H1 (cell line): ENCODE measurements around the gene EDC3.

ENCODE experiments used
- CEBPB ChIP-seq: IDR thresholded peaks from 2 replicates; pipeline ENCODE4 v1.6.1; 2012; ENCODE audit warnings: low read depth, low read length
- EGR1 ChIP-seq: IDR thresholded peaks from 2 replicates; pipeline ENCODE4 v1.6.1; 2011; ENCODE audit warnings: low read depth, low read length, borderline replicate concordance
- EZH2 ChIP-seq: fragments of 200-600 bp; sonication (generic); IDR thresholded peaks from 2 replicates; pipeline ENCODE4 v1.7.1; 2012; ENCODE audit warnings: low read depth, mild to moderate bottlenecking, moderate library complexity, low read length, inconsistent platforms; ENCODE audit not compliant: severe bottlenecking
- JUN ChIP-seq: IDR thresholded peaks from 2 replicates; pipeline ENCODE4 v1.6.1; 2011; ENCODE audit warnings: low read depth, mild to moderate bottlenecking, improper control_type of control experiment, low read length
- JUND ChIP-seq: IDR thresholded peaks from 2 replicates; pipeline ENCODE4 v1.6.1; 2011; ENCODE audit warnings: mild to moderate bottlenecking, improper control_type of control experiment, low read length
- PHF8 ChIP-seq: fragments of 200-600 bp; sonication (generic); conservative IDR thresholded peaks from 2 replicates; pipeline ENCODE4 v1.7.1; 2012; ENCODE audit warnings: low read depth, mild to moderate bottlenecking, inconsistent platforms, low read length, moderate library complexity
- POLR2A ChIP-seq, 2 experiments: IDR thresholded peaks; 1 replicate in 1 of 2; 2 replicates in 1 of 2; pipeline ENCODE4 v1.6.1; 2011; ENCODE audit warnings: low read depth in 2 of 2, low read length in 2 of 2, mild to moderate bottlenecking in 2 of 2; ENCODE audit errors: control extremely low read depth in 1 of 2
- POLR2AphosphoS5 ChIP-seq: IDR thresholded peaks from 2 replicates; pipeline ENCODE4 v1.6.1; 2011; ENCODE audit warnings: low read depth, low read length
- TAF7 ChIP-seq: optimal IDR thresholded peaks from 2 replicates; pipeline ENCODE3; 2011; ENCODE audit warnings: low read depth, mild to moderate bottlenecking, inconsistent platforms, low read length, moderate library complexity, borderline replicate concordance
- TEAD4 ChIP-seq: IDR thresholded peaks from 2 replicates; pipeline ENCODE4 v1.6.1; 2012; ENCODE audit warnings: low read depth, low read length, inconsistent platforms, mixed read lengths
- TF ChIP-seq, protein P1 (sequence below), 3 experiments: IDR thresholded peaks; 1 replicate in 2 of 3; 2 replicates in 1 of 3; pipeline versions ENCODE4 v1.5.1 to v1.6.1; 2011; ENCODE audit warnings: low read length in 3 of 3, mild to moderate bottlenecking in 3 of 3, inconsistent platforms in 2 of 3, low read depth in 1 of 3, moderate library complexity in 1 of 3; ENCODE audit not compliant: insufficient read depth in 1 of 3; ENCODE audit errors: control extremely low read depth in 1 of 3
- TF ChIP-seq, protein P2 (sequence below): IDR thresholded peaks from 2 replicates; pipeline ENCODE4 v1.6.1; 2012; ENCODE audit warnings: inconsistent platforms

DNA sequence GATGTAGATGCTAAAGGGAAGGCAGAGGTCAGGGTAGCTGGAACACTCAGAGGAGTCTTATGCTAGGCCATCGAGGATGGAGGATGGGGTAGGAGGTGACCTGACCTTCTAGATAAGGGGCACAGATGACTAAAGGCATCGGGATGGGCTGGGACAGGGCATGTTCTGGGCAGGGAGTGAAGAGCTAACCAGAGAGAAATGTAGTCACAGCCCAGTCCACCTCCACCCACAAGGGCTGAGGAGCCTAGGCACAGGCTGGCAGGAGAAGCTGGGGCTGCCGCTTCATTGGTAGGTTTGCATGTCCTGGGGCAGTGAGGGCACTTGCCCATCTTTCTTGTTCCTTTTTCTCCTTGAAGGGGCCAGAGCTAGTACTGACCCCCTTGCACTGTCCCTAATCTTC lies 67.6 kb downstream of the EDC3 start:
- TF ChIP-seq POLR2A (IDR thresholded peaks at IDR 0.05; ENCODE audit: control extremely low read depth in 1 of 2, low read depth in 2 of 2, low read length in 2 of 2) (no peak), EZH2 (no peak), JUND (no peak), PHF8 (no peak), EGR1 (no peak), TEAD4 (no peak), POLR2AphosphoS5 (no peak), JUN (no peak), CEBPB (no peak), TAF7 (no peak)
- TF ChIP-seq, protein P1, sequence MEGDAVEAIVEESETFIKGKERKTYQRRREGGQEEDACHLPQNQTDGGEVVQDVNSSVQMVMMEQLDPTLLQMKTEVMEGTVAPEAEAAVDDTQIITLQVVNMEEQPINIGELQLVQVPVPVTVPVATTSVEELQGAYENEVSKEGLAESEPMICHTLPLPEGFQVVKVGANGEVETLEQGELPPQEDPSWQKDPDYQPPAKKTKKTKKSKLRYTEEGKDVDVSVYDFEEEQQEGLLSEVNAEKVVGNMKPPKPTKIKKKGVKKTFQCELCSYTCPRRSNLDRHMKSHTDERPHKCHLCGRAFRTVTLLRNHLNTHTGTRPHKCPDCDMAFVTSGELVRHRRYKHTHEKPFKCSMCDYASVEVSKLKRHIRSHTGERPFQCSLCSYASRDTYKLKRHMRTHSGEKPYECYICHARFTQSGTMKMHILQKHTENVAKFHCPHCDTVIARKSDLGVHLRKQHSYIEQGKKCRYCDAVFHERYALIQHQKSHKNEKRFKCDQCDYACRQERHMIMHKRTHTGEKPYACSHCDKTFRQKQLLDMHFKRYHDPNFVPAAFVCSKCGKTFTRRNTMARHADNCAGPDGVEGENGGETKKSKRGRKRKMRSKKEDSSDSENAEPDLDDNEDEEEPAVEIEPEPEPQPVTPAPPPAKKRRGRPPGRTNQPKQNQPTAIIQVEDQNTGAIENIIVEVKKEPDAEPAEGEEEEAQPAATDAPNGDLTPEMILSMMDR (IDR thresholded peaks at IDR 0.05; ENCODE audit: control extremely low read depth in 1 of 3, insufficient read depth in 1 of 3, low read depth in 1 of 3, low read length in 3 of 3), result no peak
- TF ChIP-seq, protein P2, sequence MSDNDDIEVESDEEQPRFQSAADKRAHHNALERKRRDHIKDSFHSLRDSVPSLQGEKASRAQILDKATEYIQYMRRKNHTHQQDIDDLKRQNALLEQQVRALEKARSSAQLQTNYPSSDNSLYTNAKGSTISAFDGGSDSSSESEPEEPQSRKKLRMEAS, result no peak
